MM.1S (cell line): ENCODE measurements around the gene CASP5.

Source experiments
- DNase-seq: peaks from one replicate; pipeline ENCODE4 v3.0.0-alpha.2; 2015
- H2AFZ ChIP-seq: fragments of 300-600 bp; sonication (generic); 2 replicates; pipeline ENCODE4 v1.6.0; 2016; ENCODE audit warnings: antibody characterized with exemption, low read length
- H3F3A ChIP-seq: fragments of 300-600 bp; sonication (generic); 2 replicates; pipeline ENCODE4 v1.6.1; 2016; ENCODE audit warnings: mild to moderate bottlenecking, antibody characterized with exemption, low read length, moderate library complexity, mixed read lengths; ENCODE audit not compliant: insufficient read depth
- H3K27ac ChIP-seq: fragments of 300-600 bp; sonication (generic); 2 replicates; pipeline ENCODE4 v1.5.1; 2016; ENCODE audit warnings: mild to moderate bottlenecking, low read length
- H3K27me3 ChIP-seq: fragments of 300-600 bp; sonication (generic); replicated peaks from 2 replicates; pipeline ENCODE4 v1.6.0; 2016; ENCODE audit warnings: low read length; ENCODE audit not compliant: insufficient read depth
- H3K36me3 ChIP-seq: fragments of 300-600 bp; sonication (generic); replicated peaks from 2 replicates; pipeline ENCODE4 v1.6.1; 2016; ENCODE audit warnings: mild to moderate bottlenecking, low read length, mixed read lengths; ENCODE audit not compliant: insufficient read depth
- H3K4me1 ChIP-seq: fragments of 300-600 bp; sonication (generic); 2 replicates; pipeline ENCODE4 v1.6.1; 2016; ENCODE audit warnings: low read length, mixed read lengths
- H3K4me2 ChIP-seq: fragments of 300-600 bp; sonication (generic); 2 replicates; pipeline ENCODE4 v1.6.0; 2016; ENCODE audit warnings: low read depth, low read length
- H3K4me3 ChIP-seq: fragments of 300-600 bp; sonication (generic); 2 replicates; pipeline ENCODE4 v1.5.1; 2016; ENCODE audit warnings: low read length, mixed read lengths
- H3K79me2 ChIP-seq: fragments of 300-600 bp; sonication (generic); 2 replicates; pipeline ENCODE4 v1.6.1; 2016; ENCODE audit warnings: mixed run types, low read length, mixed read lengths
- H3K9ac ChIP-seq: fragments of 300-600 bp; sonication (generic); 2 replicates; pipeline ENCODE4 v1.6.1; 2016; ENCODE audit warnings: low read length, mixed read lengths
- H3K9me2 ChIP-seq: fragments of 300-600 bp; sonication (generic); replicated peaks from 2 replicates; pipeline ENCODE4 v1.6.1; 2016; ENCODE audit warnings: mild to moderate bottlenecking, low read length, mixed read lengths; ENCODE audit not compliant: insufficient read depth
- H3K9me3 ChIP-seq: fragments of 300-600 bp; sonication (generic); replicated peaks from 2 replicates; pipeline ENCODE4 v1.6.1; 2016; ENCODE audit warnings: mild to moderate bottlenecking, low read length, mixed read lengths; ENCODE audit not compliant: insufficient read depth
- H4K20me1 ChIP-seq: fragments of 300-600 bp; sonication (generic); 2 replicates; pipeline ENCODE4 v1.6.1; 2016; ENCODE audit warnings: mild to moderate bottlenecking, low read length, moderate library complexity, mixed read lengths; ENCODE audit not compliant: insufficient read depth
- EZH2phosphoT487 ChIP-seq: fragments of 300-600 bp; sonication (generic); IDR thresholded peaks from 2 replicates; pipeline ENCODE4 v1.6.1; 2018; ENCODE audit warnings: antibody characterized with exemption, low read length
- TF ChIP-seq, protein P1 (sequence below): fragments of 300-600 bp; sonication (generic); IDR thresholded peaks from 2 replicates; pipeline ENCODE4 v1.5.1; 2016; ENCODE audit warnings: antibody characterized with exemption, low read length, mixed read lengths

CASP5 gene

DNA sequence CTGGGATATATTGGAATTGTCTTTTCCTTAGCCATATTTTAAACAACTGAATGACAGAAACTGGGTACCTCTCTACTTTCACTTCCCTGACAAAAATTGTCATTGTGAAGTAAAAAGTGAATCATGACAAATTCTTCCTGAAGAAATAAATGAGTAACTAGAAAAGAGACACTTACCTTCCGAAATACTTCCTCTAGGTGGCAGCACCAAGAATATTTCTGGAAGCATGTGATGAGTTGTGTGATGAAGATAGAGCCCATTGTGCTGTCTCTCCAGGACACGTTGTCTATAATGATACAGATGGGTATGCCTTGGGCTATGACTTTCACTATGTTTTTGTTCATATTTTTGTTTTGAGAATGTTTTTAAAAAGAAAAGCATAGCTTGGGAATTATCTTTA lies 76.1 kb downstream of the CASP5 start:
- Histone ChIP-seq H3K9me2 (no peaks in the 10 kb centered on the region), H3K27ac (no peak overlapping the region), H3K4me3 (no peak overlapping the region), H3K79me2 (no peaks in the 10 kb centered on the region), H3K36me3 (peaks cover 4% of the 10 kb centered on the region; the same call in 1 of the 2 replicates), H3K4me2 (no peak overlapping the region), H3F3A (no peaks in the 10 kb centered on the region), H3K27me3 (no peaks in the 10 kb centered on the region), H3K9me3 (no peaks in the 10 kb centered on the region), H3K9ac (no peak overlapping the region), H4K20me1 (no peaks in the 10 kb centered on the region), H3K4me1 (no peaks in the 10 kb centered on the region), H2AFZ (no peak overlapping the region)
- peak; percentile 67 for DNase-seq
- TF ChIP-seq, protein P1, sequence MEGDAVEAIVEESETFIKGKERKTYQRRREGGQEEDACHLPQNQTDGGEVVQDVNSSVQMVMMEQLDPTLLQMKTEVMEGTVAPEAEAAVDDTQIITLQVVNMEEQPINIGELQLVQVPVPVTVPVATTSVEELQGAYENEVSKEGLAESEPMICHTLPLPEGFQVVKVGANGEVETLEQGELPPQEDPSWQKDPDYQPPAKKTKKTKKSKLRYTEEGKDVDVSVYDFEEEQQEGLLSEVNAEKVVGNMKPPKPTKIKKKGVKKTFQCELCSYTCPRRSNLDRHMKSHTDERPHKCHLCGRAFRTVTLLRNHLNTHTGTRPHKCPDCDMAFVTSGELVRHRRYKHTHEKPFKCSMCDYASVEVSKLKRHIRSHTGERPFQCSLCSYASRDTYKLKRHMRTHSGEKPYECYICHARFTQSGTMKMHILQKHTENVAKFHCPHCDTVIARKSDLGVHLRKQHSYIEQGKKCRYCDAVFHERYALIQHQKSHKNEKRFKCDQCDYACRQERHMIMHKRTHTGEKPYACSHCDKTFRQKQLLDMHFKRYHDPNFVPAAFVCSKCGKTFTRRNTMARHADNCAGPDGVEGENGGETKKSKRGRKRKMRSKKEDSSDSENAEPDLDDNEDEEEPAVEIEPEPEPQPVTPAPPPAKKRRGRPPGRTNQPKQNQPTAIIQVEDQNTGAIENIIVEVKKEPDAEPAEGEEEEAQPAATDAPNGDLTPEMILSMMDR = peak; percentile 61
- no peak for TF ChIP-seq EZH2phosphoT487
